ENCODE results near the gene KRTAP10-10.
"Not testable (repeated sequence)": the region's sequence is repeated elsewhere in the genome, so short reads cannot be mapped to it uniquely, and the experiment has no call there.

KRTAP10-10 gene

GRCh38 chr21:44640761-44641160 lies 3.6 kb downstream of the KRTAP10-10 start:
- H3K4me3 ChIP-seq (replicated peaks in 1 of 2; ENCODE audit: low read depth in 2 of 2, low read length in 2 of 2), result no peak overlapping the region
- DNase-seq (ENCODE audit: low read depth in 2 of 2), result no peak
- TF ChIP-seq CTCF (IDR thresholded peaks at IDR 0.05; ENCODE audit: low read depth, low read length), result no peak

GRCh38 chr21:44643741-44644310 lies 6.7 kb downstream of the KRTAP10-10 start:
- no peak for TF ChIP-seq CTCF (IDR thresholded peaks at IDR 0.05; ENCODE audit: low read depth, low read length)
- no peak for DNase-seq (ENCODE audit: low read depth in 2 of 2)
- H3K4me3 ChIP-seq (replicated peaks in 1 of 2; ENCODE audit: low read depth in 2 of 2, low read length in 2 of 2), result no peak overlapping the region

GRCh38 chr21:44644878-44645277 lies 7.7 kb downstream of the KRTAP10-10 start:
- DNase-seq (ENCODE audit: low read depth in 2 of 2), result no peak
- no peak for TF ChIP-seq CTCF (IDR thresholded peaks at IDR 0.05; ENCODE audit: low read depth, low read length)
- H3K4me3 ChIP-seq (replicated peaks in 1 of 2; ENCODE audit: low read depth in 2 of 2, low read length in 2 of 2), result no peak overlapping the region

GRCh38 chr21:44646366-44647221 lies 9.4 kb downstream of the KRTAP10-10 start, which contains the start of gene KRTAP10-11:
KRTAP10-11 (plus strand) TSS chr21:44646414; CDS start chr21:44646459, 45 bp downstream.
- H3K4me3 ChIP-seq (replicated peaks in 1 of 2; ENCODE audit: low read depth in 2 of 2, low read length in 2 of 2); DNase-seq (ENCODE audit: low read depth in 2 of 2): not testable (repeated sequence)

- no peak for DNase-seq (ENCODE audit: low read depth in 2 of 2)
- no peak overlapping the region for H3K4me3 ChIP-seq (replicated peaks in 1 of 2; ENCODE audit: low read depth in 2 of 2, low read length in 2 of 2)
- no peak for TF ChIP-seq CTCF (IDR thresholded peaks at IDR 0.05; ENCODE audit: low read depth, low read length)
Measured at GRCh38 chr21:44647222-44647552, 10.0 kb downstream of the KRTAP10-10 start.

GRCh38 chr21:44648557-44649311 lies 11.6 kb downstream of the KRTAP10-10 start:
- no peak for DNase-seq (ENCODE audit: low read depth in 2 of 2)
- TF ChIP-seq CTCF (IDR thresholded peaks at IDR 0.05; ENCODE audit: low read depth, low read length), result no peak
- no peak overlapping the region for H3K4me3 ChIP-seq (replicated peaks in 1 of 2; ENCODE audit: low read depth in 2 of 2, low read length in 2 of 2)

GRCh38 chr21:44649521-44650100 lies 12.5 kb downstream of the KRTAP10-10 start:
- no peak for DNase-seq (ENCODE audit: low read depth in 2 of 2)
- TF ChIP-seq CTCF (IDR thresholded peaks at IDR 0.05; ENCODE audit: low read depth, low read length), result no peak
- no peak overlapping the region for H3K4me3 ChIP-seq (replicated peaks in 1 of 2; ENCODE audit: low read depth in 2 of 2, low read length in 2 of 2)
